T-helper 2 cell treated with Interferon-gamma antibody and Interleukin-4, amounts not matched to agents 100 ng/mL and 5 ng/mL, for 36 hours (primary cell): ENCODE results near the gene CAPN5. TPM values are rescaled to one million over a fixed set of nuclear protein-coding genes. Genes with fewer than 3 reads are reported as not detected.
"Not testable (repeated sequence)": the region's sequence is repeated elsewhere in the genome, so short reads cannot be mapped to it uniquely, and the experiment has no call there.

Source experiments
- intact Hi-C: fragments of 100-400 bp; cut with micrococcal nuclease; formaldehyde crosslinking; loops from one replicate; pipeline ENCODE4 v1.15.1; 2023
- total RNA-seq: library from RNA; stranded (reverse); gene quantifications from 2 replicates; pipeline ENCODE4 v1.2.3, GENCODE V29; 2022

Gene CAPN5
- total RNA-seq: 0.55 and 0.80 TPM in 2 replicates

- intact Hi-C loops: loop anchor here (1.0 to 2.0 kb wide), 3 partner anchors 16 to 24 kb away; no protein-coding TSS in a partner anchor
These were observed at the start of gene CAPN5 for GRCh38 chr11:77066229-77067042. CAPN5 (plus strand) TSS chr11:77066971; CDS start chr11:77084887, 17,916 bp downstream.

DNA sequence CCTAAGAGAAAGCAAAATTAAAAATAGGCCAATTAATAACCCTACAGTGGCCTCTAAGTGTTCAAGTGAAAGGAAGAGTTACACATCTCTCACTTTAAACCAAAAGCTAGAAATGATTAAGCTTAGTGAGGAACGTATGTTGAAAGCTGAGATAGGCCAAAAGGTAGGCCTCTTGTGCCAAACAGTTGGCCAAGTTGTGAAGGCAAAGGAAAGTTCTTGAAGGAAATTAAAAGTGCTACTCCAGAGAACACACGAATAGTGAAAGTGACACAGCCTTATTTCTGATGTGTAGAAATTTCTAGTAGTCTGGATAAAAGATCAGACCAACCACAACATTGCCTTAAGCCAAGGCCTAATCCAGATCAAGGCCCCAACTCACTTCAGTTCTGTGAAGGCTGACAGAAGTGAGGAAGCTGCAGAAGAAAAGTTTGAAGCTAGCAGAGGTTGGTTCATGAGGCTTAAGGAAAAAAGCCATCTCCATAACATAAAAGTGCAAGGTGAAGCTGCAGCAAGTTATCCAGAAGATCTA is 48.3 kb upstream of the CAPN5 start:
- intact Hi-C loops: not testable (repeated sequence)

- intact Hi-C loops: no loop called here
These were observed 46.7 kb upstream of the CAPN5 start for GRCh38 chr11:77019976-77020595.

- intact Hi-C loops: no loop called here
These were observed 46.0 kb upstream of the CAPN5 start for GRCh38 chr11:77020734-77021133.

DNA sequence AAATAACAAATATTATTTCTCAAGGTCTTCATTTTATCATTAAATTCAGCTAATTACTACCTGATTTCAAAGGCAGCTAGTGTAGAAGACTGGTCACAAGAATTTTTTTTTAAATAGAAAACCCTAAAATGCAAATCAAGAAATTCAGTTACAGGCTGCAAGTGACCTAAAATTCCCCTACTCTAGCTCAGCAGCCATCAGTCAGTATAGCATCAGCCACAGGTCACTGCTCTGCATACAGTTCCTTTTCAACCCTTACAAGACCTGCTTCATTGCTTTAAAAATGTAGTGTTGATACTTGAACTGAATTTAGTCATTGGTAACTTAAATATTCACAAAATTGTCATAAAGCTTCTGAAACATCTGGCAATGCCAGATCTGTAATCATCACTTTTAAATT is 42.0 kb upstream of the CAPN5 start:
- intact Hi-C loops: no loop called here

GRCh38 chr11:77026221-77026620 is 40.5 kb upstream of the CAPN5 start:
- intact Hi-C loops: no loop called here

DNA sequence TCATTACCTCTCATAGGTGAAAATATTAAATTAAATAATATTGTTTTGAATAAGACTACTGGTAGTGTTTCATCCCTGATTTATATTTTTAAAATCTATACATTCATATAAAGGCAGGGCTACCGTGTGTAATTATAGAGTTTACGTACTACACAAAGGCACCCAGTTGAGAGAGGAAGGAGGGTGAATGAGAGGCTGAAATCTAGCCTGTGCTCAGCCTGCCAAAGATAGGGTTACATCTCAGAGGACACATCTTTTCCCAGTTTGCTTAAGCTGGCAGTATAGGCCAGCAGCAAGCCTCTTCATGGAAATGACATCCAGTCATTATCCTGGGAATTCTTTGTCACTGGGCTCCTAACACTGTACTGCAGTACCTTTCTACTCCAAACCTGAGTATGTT is 40.0 kb upstream of the CAPN5 start:
- intact Hi-C loops: no loop called here

GRCh38 chr11:77027275-77027674 is 39.5 kb upstream of the CAPN5 start:
- intact Hi-C loops: no loop called here

DNA sequence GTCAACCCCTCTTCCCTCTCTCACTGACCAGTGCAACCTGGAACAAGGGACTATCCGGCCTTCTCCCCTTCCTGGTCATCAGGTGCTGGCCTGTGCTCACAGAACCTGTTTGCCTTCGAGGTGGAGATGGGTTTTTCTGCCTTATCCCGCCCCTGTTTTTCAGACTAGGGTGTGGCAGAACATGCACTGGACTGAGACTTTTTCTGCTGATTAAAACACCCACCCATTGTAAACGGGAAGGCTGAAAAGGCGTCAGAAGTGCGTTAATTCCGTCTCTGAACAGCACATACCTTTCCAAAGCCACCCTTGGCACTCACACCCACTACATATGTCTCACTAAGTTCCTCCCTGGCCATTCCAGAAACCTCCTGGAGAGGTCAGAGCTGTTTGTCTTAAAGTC is 36.9 kb upstream of the CAPN5 start:
- intact Hi-C loops: no loop called here

GRCh38 chr11:77030834-77031414 is 35.8 kb upstream of the CAPN5 start:
- intact Hi-C loops: no loop called here

- intact Hi-C loops: no loop called here
These were observed 35.2 kb upstream of the CAPN5 start for GRCh38 chr11:77031599-77031998.

GRCh38 chr11:77035039-77035438 is 31.7 kb upstream of the CAPN5 start:
- intact Hi-C loops: no loop called here

DNA sequence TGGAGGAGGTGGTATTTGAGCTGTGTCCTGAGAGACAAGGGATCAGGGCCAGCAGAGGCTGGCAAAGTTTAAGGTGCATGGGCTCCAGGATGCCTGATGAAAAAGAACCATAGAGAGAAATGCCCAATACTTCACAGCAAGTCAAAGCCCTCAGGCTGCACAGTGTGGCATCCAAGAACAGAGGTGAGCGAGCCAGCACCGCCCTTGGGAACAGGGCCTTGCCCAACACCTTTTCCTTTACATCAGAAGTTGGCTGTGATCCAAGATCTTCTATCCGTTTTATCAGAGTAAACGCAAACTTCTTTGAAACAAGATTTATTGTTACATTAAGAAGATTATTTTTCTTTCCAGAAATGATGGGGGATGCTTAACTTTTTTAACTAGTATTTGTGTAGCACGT is 31.2 kb upstream of the CAPN5 start:
- intact Hi-C loops: no loop called here

- intact Hi-C loops: no loop called here
These were observed 30.4 kb upstream of the CAPN5 start for GRCh38 chr11:77036398-77036797.

DNA sequence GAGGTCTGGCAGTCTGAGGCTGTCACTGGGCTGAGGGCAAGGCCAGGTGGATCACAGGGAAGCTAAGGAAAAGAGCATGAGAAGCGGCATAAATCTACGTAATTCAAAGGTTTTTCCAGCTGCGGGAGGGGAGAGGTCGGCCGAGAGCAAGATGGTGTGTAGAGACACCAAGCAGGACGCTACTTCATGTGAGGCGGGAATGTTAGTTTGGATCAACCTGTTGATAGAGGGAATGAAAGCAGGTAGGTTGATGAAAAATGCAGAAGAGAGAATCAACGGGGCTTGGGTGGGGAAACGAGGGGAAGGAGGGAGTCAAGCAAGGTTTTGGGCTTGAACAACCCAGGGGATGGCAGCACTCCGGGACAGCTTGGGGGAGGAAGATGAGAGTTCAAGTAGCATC is 29.7 kb upstream of the CAPN5 start:
- intact Hi-C loops: no loop called here

GRCh38 chr11:77038029-77038824 is 28.5 kb upstream of the CAPN5 start:
- intact Hi-C loops: no loop called here

DNA sequence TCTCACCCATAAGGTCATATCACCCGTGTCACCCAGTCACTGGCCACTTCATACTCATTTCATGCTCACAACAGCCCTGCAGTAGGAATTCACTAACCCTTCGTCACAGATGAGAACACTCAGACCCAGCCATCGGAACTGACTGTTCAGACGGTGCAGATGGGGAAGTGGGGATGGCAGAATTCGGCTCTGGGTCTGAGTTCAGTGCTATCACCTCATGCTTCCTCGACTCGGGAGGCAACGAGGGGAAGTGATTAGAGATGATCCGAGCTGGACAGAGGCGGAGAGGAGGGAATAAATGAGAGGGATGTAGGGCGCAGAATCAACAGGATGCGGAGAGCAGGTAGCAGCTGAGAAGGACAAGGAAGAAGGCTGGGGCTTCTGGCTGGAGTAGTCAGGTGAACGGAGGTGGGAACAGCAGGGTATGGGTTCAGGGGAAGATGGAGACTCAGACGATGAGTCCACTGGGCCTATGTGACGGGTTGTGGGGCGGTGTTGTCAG is 27.9 kb upstream of the CAPN5 start:
- intact Hi-C loops: no loop called here

DNA sequence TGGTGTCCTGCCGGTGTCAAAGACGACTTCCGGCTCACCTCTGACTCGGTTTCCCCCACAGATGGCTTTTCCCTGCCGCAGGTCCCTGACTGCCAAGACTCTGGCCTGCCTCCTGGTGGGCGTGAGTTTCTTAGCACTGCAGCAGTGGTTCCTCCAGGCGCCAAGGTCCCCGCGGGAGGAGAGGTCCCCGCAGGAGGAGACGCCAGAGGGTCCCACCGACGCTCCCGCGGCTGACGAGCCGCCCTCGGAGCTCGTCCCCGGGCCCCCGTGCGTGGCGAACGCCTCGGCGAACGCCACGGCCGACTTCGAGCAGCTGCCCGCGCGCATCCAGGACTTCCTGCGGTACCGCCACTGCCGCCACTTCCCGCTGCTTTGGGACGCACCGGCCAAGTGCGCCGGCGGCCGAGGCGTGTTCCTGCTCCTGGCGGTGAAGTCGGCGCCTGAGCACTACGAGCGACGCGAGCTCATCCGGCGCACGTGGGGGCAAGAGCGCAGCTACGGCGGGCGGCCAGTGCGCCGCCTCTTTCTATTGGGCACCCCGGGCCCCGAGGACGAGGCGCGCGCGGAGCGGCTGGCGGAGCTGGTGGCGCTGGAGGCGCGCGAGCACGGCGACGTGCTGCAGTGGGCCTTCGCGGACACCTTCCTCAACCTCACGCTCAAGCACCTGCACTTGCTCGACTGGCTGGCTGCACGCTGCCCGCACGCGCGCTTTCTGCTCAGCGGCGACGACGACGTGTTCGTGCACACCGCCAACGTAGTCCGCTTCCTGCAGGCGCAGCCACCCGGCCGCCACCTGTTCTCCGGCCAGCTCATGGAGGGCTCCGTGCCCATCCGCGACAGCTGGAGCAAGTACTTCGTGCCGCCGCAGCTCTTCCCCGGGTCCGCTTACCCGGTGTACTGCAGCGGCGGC is 27.0 kb upstream of the CAPN5 start:
- intact Hi-C loops: loop anchor here (10.0 kb wide), 1 partner anchor 505 kb away; no protein-coding TSS in a partner anchor

DNA sequence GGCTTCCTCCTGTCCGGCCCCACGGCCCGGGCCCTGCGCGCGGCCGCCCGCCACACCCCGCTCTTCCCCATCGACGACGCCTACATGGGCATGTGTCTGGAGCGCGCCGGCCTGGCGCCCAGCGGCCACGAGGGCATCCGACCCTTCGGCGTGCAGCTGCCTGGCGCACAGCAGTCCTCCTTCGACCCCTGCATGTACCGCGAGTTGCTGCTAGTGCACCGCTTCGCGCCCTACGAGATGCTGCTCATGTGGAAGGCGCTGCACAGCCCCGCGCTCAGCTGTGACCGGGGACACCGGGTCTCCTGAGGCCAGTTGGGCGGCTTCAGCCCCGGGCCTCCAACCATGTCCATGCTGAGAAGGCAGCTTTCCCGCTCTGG is 26.4 kb upstream of the CAPN5 start:
- intact Hi-C loops: loop anchor here (10.0 kb wide), 1 partner anchor 504 kb away; no protein-coding TSS in a partner anchor

DNA sequence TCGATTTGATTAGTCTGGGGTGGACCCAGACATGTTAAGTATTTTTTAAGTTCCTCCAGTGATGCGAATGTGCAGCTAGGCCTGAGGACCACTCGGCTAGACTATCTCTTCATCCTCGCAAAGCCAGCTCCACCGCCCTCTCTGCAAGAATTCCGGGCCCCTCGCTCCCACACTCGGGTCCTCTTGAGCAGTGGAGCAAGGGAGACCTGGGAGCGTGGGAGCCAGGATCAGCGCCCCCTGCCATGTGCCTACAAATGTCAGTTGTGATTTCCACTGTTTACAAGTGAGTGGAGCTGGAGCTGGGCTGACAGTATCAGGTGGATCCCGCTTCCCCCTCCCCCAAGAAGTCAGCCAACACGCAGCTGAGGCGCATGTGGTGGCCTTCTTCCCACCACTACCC is 25.9 kb upstream of the CAPN5 start:
- intact Hi-C loops: loop anchor here (10.0 kb wide), 1 partner anchor 504 kb away; no protein-coding TSS in a partner anchor
